Measurements from ENCODE around the gene TAGLN.

TAGLN gene

GRCh38 chr11:117199053-117199915, at the start of gene TAGLN:
TAGLN (plus strand) TSS chr11:117199370; CDS start chr11:117203014, 3,644 bp downstream.
- peak in 1 of 58 donors; percentile 28 for DNase-seq

- DNase-seq = no peak
These were observed 47.1 kb upstream of the TAGLN start for GRCh38 chr11:117152066-117152465.

DNA sequence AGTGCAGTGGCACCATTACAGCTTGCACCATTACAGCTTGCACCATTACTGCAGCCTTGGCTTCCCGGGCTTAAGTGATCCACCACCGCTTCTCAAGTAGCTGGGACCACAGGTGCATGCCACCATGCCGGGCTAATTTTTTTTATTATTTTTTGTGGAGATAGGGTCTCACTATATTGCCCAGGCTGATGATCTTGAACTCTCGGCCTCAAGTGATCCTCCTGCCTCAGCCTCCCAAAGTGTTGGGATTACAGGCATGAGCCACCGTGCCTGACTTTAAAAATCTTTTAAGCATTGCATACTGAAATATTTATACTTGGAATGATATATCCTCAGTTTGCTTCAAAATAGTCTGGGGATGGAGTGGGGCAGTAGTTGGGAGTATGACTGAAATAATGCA, 44.7 kb upstream of the TAGLN start:
- no peak for DNase-seq

DNA sequence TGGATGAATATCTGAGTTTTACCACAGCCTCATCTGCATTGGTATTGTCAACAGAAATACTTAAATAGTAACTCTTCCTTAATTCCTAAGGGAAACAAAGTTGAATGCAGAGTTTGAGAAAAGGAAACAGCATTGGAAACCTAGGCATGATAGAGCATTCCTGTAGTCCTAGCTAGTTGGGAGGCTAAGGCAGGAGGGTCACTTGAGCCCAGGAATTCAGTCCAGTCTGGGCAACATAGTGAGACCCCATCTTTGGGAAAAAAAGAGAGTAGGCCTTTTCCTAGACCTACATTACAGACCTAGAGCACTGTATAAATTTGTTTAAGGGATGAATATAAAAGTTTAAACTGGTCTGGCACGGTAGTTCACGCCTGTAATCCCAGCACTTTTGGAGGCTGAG, 41.7 kb upstream of the TAGLN start:
- DNase-seq = no peak

DNA sequence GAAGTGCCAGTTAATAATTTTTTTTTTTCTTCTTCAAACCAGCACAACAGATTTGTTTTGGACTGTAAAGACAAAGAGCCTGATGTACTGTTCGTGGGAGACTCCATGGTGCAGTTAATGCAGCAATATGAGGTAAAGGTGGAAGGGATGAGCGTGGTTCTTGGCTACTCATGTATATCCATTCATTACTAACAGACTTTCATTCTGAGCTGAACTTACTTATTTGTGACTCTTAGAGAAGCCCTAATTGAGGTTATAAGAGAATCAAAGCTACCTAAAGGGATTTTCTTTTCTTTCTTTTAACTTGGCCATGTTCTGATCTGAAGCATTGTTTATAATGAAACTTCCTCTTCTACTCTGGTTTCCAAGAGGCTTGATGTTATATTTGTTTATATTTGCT, 39.3 kb upstream of the TAGLN start:
- no peak for DNase-seq

GRCh38 chr11:117160826-117161225, 38.3 kb upstream of the TAGLN start:
- DNase-seq = no peak

DNA sequence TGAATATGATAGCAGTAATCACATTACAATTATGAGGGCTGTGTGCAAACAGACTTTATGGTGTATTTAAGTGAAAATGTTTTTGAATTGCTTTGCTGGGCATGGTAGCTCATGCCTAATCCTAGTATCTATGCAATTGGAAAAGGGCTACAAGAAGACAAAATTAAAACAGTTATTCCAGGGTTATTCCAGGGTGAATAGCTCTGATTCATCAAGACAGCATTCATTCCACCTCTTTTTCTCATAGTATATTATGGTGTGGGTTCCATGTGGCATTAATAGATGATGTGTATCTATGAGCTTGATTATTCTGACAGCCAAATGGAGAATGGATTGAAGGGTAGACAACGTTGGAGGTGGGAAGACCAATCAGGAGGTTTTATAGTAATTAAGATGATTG, 32.7 kb upstream of the TAGLN start:
- DNase-seq = no peak

GRCh38 chr11:117169736-117170135, 29.4 kb upstream of the TAGLN start:
- DNase-seq = no peak

DNA sequence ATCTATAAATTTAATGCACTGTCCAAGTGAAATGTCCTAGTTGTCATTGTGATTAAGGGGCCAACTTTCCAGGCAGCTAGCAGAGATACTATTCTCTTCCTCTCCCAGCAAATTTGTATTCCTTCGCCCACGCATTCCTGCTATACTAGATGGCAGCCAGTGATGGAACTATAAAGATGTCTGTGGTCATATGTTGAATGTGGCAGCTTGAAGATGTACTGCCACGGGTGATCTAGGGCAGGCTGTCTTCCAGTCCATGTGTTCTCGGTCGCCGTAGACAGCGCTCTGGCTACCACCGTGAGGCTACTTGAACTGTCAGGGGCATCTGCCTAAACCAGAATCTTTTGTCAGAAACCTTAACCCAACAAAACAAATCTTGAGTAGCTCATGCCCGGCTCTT, 29.0 kb upstream of the TAGLN start:
- peak in 1 of 58 donors; percentile 18 for DNase-seq

DNA sequence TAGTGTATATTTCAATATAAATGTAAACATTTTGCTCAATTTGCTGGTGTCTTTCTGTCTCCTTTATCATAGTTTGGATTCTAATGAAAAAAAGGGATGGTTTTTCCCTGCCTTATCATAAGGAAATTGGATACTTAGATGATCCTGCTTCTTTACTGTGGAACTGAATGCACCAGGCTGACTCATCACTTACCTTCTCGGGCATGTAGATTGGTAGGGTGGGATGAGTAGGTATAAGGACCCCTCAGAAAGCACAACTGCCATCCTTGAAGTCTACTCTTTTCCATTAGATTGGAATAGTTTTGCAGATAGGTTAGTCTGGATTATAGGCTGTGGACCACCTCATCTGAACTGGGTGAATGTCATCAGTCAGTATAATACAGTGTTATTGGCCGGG, 28.2 kb upstream of the TAGLN start:
- no peak for DNase-seq

DNA sequence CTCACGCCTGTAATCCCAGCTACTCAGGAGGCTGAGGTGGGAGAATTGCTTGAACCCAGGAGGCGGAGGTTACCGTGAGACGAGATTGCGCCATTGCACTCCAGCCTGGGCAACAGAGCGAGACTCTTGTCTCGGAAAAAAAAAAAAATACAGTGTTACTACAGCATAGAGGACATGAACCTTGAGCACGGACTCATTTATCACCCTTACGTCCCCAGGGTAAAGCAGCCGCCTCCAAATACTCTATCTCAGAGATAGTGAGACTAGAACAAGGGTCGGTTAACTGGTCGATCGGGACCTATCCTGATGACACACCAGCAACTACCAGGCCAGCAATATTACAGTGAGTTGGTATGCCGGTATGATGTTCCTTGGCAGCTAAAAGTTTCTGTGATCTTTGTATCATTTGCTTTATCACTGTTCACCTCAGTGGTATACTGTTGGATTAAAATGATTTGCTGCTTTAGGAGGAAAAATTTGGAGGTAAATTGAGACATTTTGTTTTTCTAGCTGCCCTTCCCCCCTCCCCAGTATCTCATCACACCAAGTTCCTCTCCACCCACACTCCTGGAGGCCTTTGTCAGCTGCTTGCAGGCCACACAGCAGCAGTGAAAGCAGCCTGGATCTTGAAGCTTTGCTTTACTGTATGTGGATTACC, 27.6 kb upstream of the TAGLN start:
- DNase-seq = no peak

GRCh38 chr11:117172724-117173421, 26.3 kb upstream of the TAGLN start:
- no peak for DNase-seq

DNA sequence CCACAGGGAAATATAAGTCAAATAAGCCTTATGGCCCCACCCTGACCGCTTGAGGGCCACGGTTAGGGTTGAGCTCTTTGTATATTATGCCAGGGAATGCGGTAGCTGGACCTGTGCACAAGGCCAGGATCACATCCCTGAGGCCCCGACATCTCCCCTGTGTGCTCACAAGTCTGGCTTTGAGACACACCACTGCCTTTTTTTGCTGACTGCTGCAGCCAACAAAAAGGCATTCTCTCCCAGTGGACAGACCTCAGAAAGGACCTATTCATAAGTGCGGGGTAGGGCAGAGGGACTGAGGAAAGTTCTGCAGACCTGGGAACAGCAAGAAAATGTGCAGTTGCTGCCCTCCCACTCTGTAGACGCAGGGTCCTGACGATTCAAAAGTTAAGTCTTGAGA, 24.1 kb upstream of the TAGLN start:
- DNase-seq = peak in 20 of 58 donors; percentile 7 to 80 (median 34)

DNA sequence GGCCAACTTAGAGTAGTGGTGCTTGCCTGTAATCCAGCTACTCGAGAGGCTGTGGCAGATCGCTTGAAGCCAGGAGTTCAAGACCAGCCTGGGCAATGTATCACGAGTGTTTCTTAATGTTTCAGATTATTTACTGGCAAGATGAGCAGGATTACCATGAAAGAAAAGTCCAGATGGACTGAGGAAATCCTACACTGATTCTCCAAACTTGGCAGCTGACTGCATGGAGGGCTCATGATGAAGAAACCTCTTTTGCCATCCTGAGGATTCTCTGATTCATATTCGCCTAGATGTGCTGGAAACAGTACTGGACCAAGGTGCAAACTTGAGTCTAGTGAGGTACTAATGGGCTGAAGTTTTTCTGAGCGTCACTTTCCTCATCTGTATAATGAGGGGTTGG, 23.4 kb upstream of the TAGLN start:
- DNase-seq = no peak

DNA sequence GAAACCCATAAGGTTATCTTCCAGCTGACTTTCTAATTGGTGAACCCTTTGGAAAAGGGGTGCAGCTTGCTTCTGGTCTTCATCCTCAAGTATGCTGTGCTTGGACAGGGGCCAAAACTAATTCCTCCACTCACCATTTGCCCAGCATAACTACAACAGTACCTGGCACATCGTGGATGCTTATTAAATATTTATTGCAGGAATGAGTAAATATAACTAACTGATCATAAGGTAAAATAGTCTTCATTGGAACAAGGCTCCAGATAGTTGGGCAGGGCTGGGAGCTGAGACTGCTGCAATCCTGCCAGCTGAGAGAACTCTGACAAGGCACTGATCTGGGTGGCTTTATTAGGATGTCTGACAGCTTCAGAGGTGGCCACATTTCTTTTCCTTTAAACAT, 23.0 kb upstream of the TAGLN start:
- no peak for DNase-seq

GRCh38 chr11:117177534-117178209, 21.5 kb upstream of the TAGLN start:
- no peak for DNase-seq

GRCh38 chr11:117178210-117179034, 20.7 kb upstream of the TAGLN start, which contains the start of gene SIDT2:
SIDT2 (plus strand) TSS chr11:117178743; CDS start chr11:117179264, 521 bp downstream.
- peak; percentile 56 to 98 (median 90) for DNase-seq

GRCh38 chr11:117179048-117179999, 19.8 kb upstream of the TAGLN start:
- DNase-seq = peak in 12 of 58 donors; percentile 24 to 71 (median 50)

GRCh38 chr11:117180020-117180419, 19.1 kb upstream of the TAGLN start:
- DNase-seq = no peak

All from anterior cingulate cortex (tissue), 58 donors.